ENCODE data around the gene NEXN.
"Not testable (repeated sequence)": the region's sequence is repeated elsewhere in the genome, so short reads cannot be mapped to it uniquely, and the experiment has no call there.

NEXN gene

DNA sequence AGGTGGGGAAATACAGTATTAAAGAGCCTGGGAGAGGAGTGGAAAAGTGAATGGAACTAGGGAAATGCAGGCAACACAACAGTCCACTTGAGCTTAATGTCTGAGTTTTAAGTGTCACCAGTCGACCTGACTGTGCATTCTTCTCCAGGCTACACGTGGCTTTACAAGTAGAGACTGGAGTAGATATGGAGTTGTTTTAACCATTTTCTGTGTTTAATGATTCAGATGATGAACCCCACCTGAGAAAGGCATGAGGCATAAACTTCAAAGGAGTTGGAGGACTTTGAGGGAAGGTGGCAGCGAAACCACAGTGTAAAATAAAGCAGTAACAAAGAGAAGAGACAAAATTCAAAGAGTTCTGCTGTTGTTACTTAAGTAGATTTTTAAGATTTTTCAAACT, 77.9 kb downstream of the NEXN start:
- DNase-seq (ENCODE audit: low spot score) = no peak

GRCh38 chr1:77970192-77970591, 81.8 kb downstream of the NEXN start:
- DNase-seq (ENCODE audit: low spot score) = no peak

GRCh38 chr1:77972080-77972479, 83.7 kb downstream of the NEXN start:
- DNase-seq (ENCODE audit: low spot score) = no peak

DNA sequence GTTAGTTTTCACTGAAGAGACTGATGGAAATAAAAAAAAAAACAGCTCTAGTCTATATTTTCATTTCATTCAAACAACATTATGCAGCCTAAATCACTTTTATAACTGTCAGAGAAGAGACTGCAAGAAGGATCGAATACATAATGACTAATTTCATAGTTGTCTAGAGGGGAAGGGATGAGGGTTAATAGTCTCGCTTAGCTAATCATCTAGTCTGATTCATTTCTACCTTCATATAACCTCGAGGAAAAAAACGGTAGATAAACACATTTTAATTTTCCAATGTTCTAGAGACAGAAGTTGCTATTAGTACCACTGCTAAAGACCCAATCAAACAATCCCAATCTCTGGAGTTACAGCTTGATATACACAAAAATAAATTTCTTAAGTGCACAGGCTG, 87.0 kb downstream of the NEXN start:
- no peak for DNase-seq (ENCODE audit: low spot score)

DNA sequence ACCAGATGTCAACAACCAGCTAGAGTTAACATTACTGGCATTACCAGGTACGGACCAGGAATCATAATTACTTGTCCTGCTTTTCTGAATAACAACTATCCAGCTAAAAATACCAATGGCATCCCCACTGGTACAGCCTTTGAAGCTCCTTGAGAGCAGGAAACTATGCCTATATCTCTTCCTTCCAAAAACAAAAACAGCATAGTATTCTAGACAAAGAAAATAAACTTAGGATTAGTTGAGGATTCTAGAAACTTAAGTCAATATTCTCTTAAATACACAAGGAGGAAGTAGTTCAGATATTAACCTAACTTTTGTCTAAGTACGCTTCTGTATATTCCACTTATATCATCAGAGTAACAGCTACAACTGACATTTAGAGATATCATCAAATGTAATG, 87.5 kb downstream of the NEXN start:
- no peak for DNase-seq (ENCODE audit: low spot score)

DNA sequence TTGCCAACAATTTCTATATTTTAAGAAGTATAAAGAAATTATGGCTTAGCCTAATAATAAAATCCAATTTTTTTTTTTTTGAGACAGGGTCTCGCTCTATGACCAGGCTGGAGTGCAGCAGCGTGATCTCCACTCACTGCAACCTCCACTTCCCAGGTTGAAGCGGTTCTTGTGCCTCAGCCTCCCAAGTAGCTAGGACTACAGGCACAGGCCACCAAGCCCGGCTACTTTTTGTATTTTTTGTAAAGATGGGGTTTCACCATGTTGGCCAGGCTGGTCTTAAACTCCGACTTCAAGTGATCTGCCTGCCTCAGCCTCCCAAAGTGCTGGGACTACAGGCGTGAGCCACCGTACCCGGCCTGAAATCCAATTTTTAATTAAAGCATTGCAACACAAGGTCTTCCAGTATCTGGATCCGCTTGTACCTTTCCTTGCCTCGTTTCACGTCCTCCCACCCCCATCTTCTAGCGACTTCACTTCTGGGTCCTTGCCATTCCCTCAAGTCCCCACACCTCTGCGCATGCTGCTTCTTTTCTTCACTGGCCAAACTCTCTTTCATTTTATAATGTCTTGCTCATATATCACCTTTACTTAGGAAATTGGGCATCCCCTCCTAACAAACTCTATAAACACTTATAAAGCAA, 88.1 kb downstream of the NEXN start:
- DNase-seq (ENCODE audit: low spot score) = no peak

GRCh38 chr1:77977989-77978292, 89.5 kb downstream of the NEXN start:
- DNase-seq (ENCODE audit: low spot score) = no peak

DNA sequence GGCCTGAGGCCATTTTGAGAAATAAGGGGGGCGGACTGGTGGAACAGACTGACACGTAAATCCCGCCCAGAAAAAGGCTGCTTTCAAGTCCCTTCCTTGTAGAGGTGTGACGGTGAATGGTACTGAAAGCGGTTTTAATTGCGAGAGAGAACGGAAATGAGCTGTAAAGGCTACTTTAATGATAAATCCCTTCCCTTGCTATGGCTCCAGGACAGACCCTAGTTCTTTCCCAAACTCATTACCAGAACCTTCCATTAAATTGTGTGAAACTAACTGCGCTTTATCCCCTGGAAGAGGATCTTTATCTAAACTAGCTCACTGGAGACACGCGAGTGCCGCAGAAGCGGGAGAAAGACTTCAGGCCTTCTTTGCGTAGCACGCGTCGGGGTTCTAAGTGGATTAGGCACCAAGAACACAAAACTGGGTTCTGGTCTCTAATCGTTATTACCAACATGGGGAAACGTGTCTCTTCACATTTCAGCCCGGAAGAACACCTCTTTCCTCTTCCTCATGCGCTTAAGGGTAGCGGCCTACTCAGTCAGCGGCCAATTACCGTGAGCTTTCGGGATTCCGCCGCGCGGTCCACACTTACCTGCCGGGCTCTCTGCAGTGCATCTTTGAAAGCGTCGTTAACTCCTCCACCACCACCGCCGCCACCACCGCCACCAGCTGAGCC, 90.0 kb downstream of the NEXN start:
- peak; percentile 94 for DNase-seq (ENCODE audit: low spot score)

GRCh38 chr1:77978969-77979876, 90.8 kb downstream of the NEXN start, which contains the start of gene FUBP1:
Gene FUBP1, minus strand, starts transcription at chr1:77979072. Its CDS starts 68 bp downstream, at chr1:77979004.
- DNase-seq (ENCODE audit: low spot score) = peak; percentile 99

DNA sequence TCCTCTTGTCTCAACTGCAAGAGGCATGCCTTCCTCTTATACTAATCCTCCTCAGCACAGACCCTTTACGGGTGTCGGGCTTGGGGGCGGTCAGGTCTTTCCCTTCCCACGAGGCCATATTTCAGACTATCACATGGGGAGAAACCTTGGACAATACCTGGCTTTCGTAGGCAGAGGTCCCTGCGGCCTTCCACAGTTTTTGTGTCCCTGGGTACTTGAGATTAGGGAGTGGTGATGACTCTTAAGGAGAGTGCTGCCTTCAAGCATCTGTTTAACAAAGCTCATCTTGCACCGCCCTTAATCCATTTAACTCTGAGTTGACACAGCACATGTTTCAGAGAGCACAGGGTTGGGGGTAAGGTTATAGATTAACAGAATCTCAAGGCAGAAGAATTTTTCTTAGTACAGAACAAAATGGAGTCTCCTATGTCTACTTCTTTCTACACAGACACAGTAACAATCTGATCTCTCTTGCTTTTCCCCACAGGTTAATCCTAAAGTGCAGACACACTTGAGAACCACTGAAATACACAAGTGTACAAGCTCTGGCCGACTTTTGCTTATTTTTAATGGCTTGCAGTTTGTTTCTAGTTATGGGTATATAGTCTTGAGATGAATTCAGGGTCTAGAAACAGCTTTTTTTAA, 95.0 kb downstream of the NEXN start:
- DNase-seq (ENCODE audit: low spot score) = not testable (repeated sequence)

DNA sequence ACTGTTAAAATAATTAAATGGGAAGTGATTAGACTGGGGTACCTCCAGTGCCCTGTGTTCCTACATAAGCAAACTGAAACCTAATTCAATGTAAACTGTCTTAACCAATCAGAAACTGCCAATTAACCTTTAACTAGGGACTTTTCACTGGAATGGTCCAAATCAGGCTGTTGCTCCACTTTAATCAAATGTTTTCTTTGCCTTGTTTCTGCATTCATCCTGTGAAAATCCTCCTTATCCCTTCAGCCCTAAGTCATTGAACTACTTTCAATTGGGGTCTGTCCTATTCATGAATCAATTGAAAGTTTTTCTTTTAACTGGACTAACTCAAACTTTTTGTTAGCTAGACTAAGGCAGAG, 95.6 kb downstream of the NEXN start:
- no peak for DNase-seq (ENCODE audit: low spot score)

- DNase-seq (ENCODE audit: low spot score) = no peak
Observed at GRCh38 chr1:77984629-77985028, 96.2 kb downstream of the NEXN start.

GRCh38 chr1:77986810-77987209, 98.4 kb downstream of the NEXN start:
- DNase-seq (ENCODE audit: low spot score) = no peak

DNA sequence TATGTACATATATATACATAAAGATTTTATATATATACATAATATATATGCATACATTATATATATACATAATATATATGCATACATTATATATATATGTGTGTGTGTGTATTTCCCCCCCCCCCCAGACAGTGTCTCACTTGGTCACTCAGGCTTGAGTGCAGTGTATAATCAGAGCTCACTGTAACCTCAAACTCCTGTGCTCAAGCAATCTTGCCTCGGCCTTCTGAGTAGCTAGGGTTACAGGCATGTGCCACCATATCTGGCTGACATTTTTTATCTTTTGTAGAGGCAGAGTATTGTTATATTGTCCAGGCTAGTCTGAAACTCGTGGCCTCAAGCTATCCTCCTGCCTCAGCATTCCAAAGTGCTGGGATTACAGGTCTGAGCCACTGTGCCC, 99.5 kb downstream of the NEXN start:
- no peak for DNase-seq (ENCODE audit: low spot score)

GRCh38 chr1:77989744-77990143, 101.3 kb downstream of the NEXN start:
- DNase-seq (ENCODE audit: low spot score) = no peak

DNA sequence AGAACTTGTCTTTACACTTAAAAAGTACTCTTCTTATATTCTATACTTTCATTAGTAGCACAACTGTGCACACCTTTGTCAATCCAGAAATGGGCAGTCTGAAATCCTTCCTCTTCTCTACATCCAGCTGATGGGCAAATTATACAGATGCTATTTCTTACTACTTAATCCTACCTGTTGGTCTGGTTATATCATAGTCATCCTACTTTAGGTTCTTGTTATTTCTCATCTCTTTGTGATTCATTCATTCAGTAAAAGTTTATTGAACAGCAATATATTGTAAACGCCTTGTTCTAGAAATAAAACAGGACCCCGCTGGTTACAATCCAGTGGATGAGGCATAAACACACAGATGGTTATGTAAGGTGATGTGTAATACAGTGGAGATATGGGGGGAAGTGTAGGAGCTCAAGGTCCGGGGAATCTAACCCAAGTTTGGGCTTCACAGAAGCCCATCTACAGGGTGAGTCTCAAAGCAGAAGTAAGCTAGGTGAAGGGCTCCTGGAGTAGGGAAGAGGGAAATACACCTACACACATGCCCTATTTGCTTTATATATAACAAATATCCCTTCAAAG, 102.3 kb downstream of the NEXN start:
- DNase-seq (ENCODE audit: low spot score) = no peak

GRCh38 chr1:77991638-77992037, 103.2 kb downstream of the NEXN start:
- no peak for DNase-seq (ENCODE audit: low spot score)
